Hepatocyte (in vitro differentiated cells): ENCODE results near the gene SPSB4. TPM values are rescaled to one million over a fixed set of nuclear protein-coding genes. Genes with fewer than 3 reads are reported as not detected.

ENCODE experiments used
- DNase-seq: peaks from one replicate; pipeline ENCODE4 v3.0.0-alpha.2; 2016; ENCODE audit warnings: low spot score
- H2AFZ ChIP-seq: fragments of 200-600 bp; sonication (generic); 2 replicates; pipeline ENCODE4 v1.6.0; 2016; ENCODE audit warnings: antibody characterized with exemption, mild to moderate bottlenecking
- H3K27ac ChIP-seq: fragments of 200-600 bp; sonication (generic); 2 replicates; pipeline ENCODE4 v1.5.1; 2016; ENCODE audit warnings: mild to moderate bottlenecking
- H3K27me3 ChIP-seq: fragments of 200-600 bp; sonication (generic); 2 replicates; pipeline ENCODE4 v1.6.1; 2016
- H3K36me3 ChIP-seq: fragments of 200-600 bp; sonication (generic); replicated peaks from 2 replicates; pipeline ENCODE4 v1.5.1; 2016; ENCODE audit warnings: low read depth; ENCODE audit not compliant: insufficient read depth
- H3K4me1 ChIP-seq: fragments of 200-600 bp; sonication (generic); 2 replicates; pipeline ENCODE4 v1.5.1; 2016; ENCODE audit warnings: mild to moderate bottlenecking, moderate library complexity; ENCODE audit not compliant: insufficient read depth
- H3K4me2 ChIP-seq: fragments of 200-600 bp; sonication (generic); 2 replicates; pipeline ENCODE4 v1.6.0; 2016
- H3K4me3 ChIP-seq: fragments of 200-600 bp; sonication (generic); 2 replicates; pipeline ENCODE4 v1.5.1; 2016; ENCODE audit warnings: mild to moderate bottlenecking
- H3K79me2 ChIP-seq: fragments of 200-600 bp; sonication (generic); 2 replicates; pipeline ENCODE4 v1.6.0; 2017; ENCODE audit warnings: mild to moderate bottlenecking
- H3K9me2 ChIP-seq: fragments of 200-600 bp; sonication (generic); replicated peaks from 2 replicates; pipeline ENCODE4 v1.6.0; 2017; ENCODE audit warnings: mild to moderate bottlenecking; ENCODE audit not compliant: insufficient read depth
- H3K9me3 ChIP-seq: fragments of 200-600 bp; sonication (generic); 2 replicates; pipeline ENCODE4 v1.5.1; 2016; ENCODE audit warnings: low read depth, mild to moderate bottlenecking
- H4K20me1 ChIP-seq: fragments of 200-600 bp; sonication (generic); 2 replicates; pipeline ENCODE4 v1.6.0; 2016; ENCODE audit warnings: mild to moderate bottlenecking; ENCODE audit not compliant: insufficient read depth, poor library complexity, severe bottlenecking
- CTCF ChIP-seq: fragments of 200-600 bp; sonication (generic); IDR thresholded peaks from 2 replicates; pipeline ENCODE4 v1.5.1; 2016; ENCODE audit warnings: antibody characterized with exemption, mild to moderate bottlenecking; ENCODE audit not compliant: poor library complexity
- EZH2 ChIP-seq: fragments of 200-600 bp; sonication (generic); IDR thresholded peaks from 2 replicates; pipeline ENCODE4 v1.6.1; 2016; ENCODE audit warnings: antibody characterized with exemption, mild to moderate bottlenecking, borderline replicate concordance
- EZH2phosphoT487 ChIP-seq: fragments of 200-600 bp; sonication (generic); IDR thresholded peaks from one replicate; pipeline ENCODE4 v1.6.1; 2018; ENCODE audit warnings: antibody characterized with exemption, mild to moderate bottlenecking, low read depth, moderate library complexity; ENCODE audit not compliant: unreplicated experiment, severe bottlenecking
- WGBS: methylation state at CpG from one replicate; pipeline ENCODE4 v1.1.6; 2016; ENCODE audit warnings: low lambda C conversion rate; ENCODE audit errors: missing lambda C conversion rate; 5-methylcytosine and 5-hydroxymethylcytosine counted together
- polyA plus RNA-seq: library from polyadenylated mRNA; unstranded; fragments of >200 nt; fragmentation: Nextera tagmentation; extraction: Ambion mirVana; gene quantifications from 2 replicates; pipeline ENCODE4 v1.2.1, GENCODE V29; 2016
- total RNA-seq: library from RNA; depleted of rRNA; stranded (reverse); fragments of >200 nt; gene quantifications from 2 replicates; pipeline ENCODE4 v1.2.3, GENCODE V29; 2014

The SPSB4 gene
- total and polyA plus RNA-seq, 2 experiments from 2014 or later = 1.0 to 1.3 TPM

GRCh38 chr3:141070727-141071357 is 19.7 kb downstream of the SPSB4 start:
- TF ChIP-seq EZH2 (no peak), CTCF (no peak), EZH2phosphoT487 (no peak)
- Histone ChIP-seq H3K4me1 (no peaks in the 10 kb centered on the region), H3K9me3 (no peaks in the 10 kb centered on the region), H3K9me2 (no peaks in the 10 kb centered on the region), H3K4me2 (no peak overlapping the region), H2AFZ (no peak overlapping the region), H3K27ac (no peak overlapping the region), H3K4me3 (no peak overlapping the region), H3K36me3 (no peaks in the 10 kb centered on the region), H3K27me3 (no peaks in the 10 kb centered on the region), H4K20me1 (no peaks in the 10 kb centered on the region), H3K79me2 (no peaks in the 10 kb centered on the region)
- 55% methylated on average over 13 of the region's 13 CpGs for WGBS
- DNase-seq = no peak

GRCh38 chr3:141071681-141072260 is 20.6 kb downstream of the SPSB4 start:
- peaks cover 8% of the 10 kb centered on the region for H3K4me1 ChIP-seq
- no peak overlapping the region for H3K27ac ChIP-seq
- no peak for DNase-seq

GRCh38 chr3:141072950-141073349 is 21.8 kb downstream of the SPSB4 start:
- 100% methylated on average over 5 of the region's 5 CpGs for WGBS
- no peaks in the 10 kb centered on the region for H3K9me2 ChIP-seq
- H3K27ac ChIP-seq = no peak overlapping the region
- H2AFZ ChIP-seq = no peak overlapping the region
- no peaks in the 10 kb centered on the region for H3K36me3 ChIP-seq
- H3K4me2 ChIP-seq = no peak overlapping the region
- no peaks in the 10 kb centered on the region for H3K9me3 ChIP-seq
- TF ChIP-seq EZH2phosphoT487 = no peak
- TF ChIP-seq CTCF = no peak
- no peak for TF ChIP-seq EZH2
- H3K4me3 ChIP-seq = no peak overlapping the region
- H3K27me3 ChIP-seq = no peaks in the 10 kb centered on the region
- peaks cover 17% of the 10 kb centered on the region for H3K4me1 ChIP-seq
- H4K20me1 ChIP-seq = no peaks in the 10 kb centered on the region
- no peaks in the 10 kb centered on the region for H3K79me2 ChIP-seq
- DNase-seq = no peak

More at GRCh38 chr3:141071681-141072260, 20.6 kb downstream of the SPSB4 start:
- Histone ChIP-seq H4K20me1 (no peaks in the 10 kb centered on the region), H2AFZ (no peak overlapping the region), H3K27me3 (no peaks in the 10 kb centered on the region), H3K36me3 (no peaks in the 10 kb centered on the region), H3K4me2 (no peak overlapping the region), H3K9me2 (no peaks in the 10 kb centered on the region), H3K4me3 (no peak overlapping the region), H3K79me2 (no peaks in the 10 kb centered on the region), H3K9me3 (no peaks in the 10 kb centered on the region)
- no peak for TF ChIP-seq EZH2phosphoT487
- no peak for TF ChIP-seq EZH2
- no peak for TF ChIP-seq CTCF
- 50% methylated on average over 12 of the region's 12 CpGs for WGBS
